ENCODE results near the gene HPS3. TPM values are rescaled to one million over a fixed set of nuclear protein-coding genes. Genes with fewer than 3 reads are reported as not detected.

HPS3 gene
- polyA plus RNA-seq, 1 of the 3 experiments (the other 2 are of a cell fraction) = 9.4 TPM

DNA sequence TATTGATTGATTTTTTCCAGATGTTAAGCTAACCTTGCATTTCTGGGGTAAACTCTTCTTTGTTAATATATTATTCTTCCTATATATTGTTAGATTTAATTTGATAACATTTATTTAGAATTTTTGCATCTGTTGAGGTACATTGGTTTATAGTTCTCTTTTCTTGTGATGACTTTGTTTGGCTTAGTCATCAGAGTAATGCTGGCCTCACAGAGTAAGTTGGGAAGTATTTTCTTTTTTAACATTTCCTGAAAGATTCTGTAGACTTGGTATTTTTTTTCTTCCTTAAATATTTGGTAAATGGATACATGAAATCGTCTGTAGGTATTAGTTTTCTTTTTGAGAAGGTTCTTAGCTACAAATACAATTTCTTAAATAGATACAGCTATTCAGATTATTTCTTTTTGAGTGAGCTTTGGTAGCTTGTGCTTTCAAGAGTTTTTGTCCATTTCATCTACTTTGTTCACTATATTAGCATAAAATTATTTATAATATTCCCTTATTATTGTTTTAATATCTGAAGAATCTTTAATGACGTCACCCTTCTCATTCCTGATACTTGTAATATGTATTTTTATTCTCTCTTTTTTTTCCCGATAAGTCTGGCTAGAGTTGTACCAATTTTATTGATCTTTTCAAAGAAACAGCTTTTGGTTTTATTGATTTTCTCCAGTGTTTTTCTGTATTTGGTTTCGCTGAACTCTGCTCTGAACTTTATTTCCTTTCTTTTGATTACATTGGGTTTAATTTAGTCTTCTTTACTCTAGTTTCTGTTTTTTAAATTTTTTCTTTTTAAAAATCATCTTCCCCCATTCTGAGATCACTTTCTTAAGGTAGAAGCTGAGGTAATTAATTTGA, 6.5 kb upstream of the HPS3 start:
- Histone ChIP-seq H4K20me1 (ENCODE audit: insufficient read depth) (no peaks in the 10 kb centered on the region), H2AFZ (ENCODE audit: low read depth) (no peak overlapping the region), H3K27ac (ENCODE audit: low read depth in 2 of 2, low read length in 1 of 2) (no peak overlapping the region), H3K9me3 (no peaks in the 10 kb centered on the region), H3K4me3 (ENCODE audit: low read depth in 2 of 2, low read length in 1 of 2) (no peak overlapping the region), H3K4me2 (no peak overlapping the region), H3K9me2 (no peaks in the 10 kb centered on the region), H3K36me3 (replicated peaks in 1 of 2; ENCODE audit: control insufficient read depth in 1 of 2, insufficient read depth in 2 of 2, low read length in 1 of 2) (no peaks in the 10 kb centered on the region), H3K9ac (no peak overlapping the region), H3K27me3 (ENCODE audit: insufficient read depth) (no peaks in the 10 kb centered on the region), H3K79me2 (ENCODE audit: insufficient read depth) (no peaks in the 10 kb centered on the region), H3K4me1 (ENCODE audit: control insufficient read depth in 1 of 2, insufficient read depth in 2 of 2, low read depth in 1 of 2, low read length in 1 of 2) (no peaks in the 10 kb centered on the region), H3F3A (replicated peaks; ENCODE audit: insufficient read depth) (peaks cover 3% of the 10 kb centered on the region)
- POLR2A ChIA-PET = no interaction called here
- 81% methylated on average over 4 of the region's 4 CpGs for WGBS (ENCODE audit: low lambda C conversion rate)
- TF ChIP-seq EZH2phosphoT487 (IDR thresholded peaks at IDR 0.05; ENCODE audit: borderline replicate concordance, low read depth) (no peak), FOSL2 (IDR thresholded peaks at IDR 0.05; ENCODE audit: borderline replicate concordance, low read depth) (no peak), JUND (IDR thresholded peaks at IDR 0.05) (no peak), CHD2 (IDR thresholded peaks at IDR 0.05; ENCODE audit: low read length, partially characterized antibody) (no peak), FOXJ3 (CRISPR knock-in tag; IDR thresholded peaks at IDR 0.05) (no peak), ELF1 (IDR thresholded peaks at IDR 0.05) (no peak), GABPA (IDR thresholded peaks at IDR 0.05; ENCODE audit: low read depth) (no peak), GATA2 (CRISPR knock-in tag; IDR thresholded peaks at IDR 0.05) (no peak), RFX5 (IDR thresholded peaks at IDR 0.05; ENCODE audit: low read length) (no peak), EP300 (IDR thresholded peaks at IDR 0.05; ENCODE audit: borderline replicate concordance in 1 of 2, low read depth in 1 of 2, low read length in 1 of 2) (no peak), RXRA (IDR thresholded peaks at IDR 0.05; ENCODE audit: borderline replicate concordance, low read depth) (no peak)
- TF ChIP-seq, protein P1, sequence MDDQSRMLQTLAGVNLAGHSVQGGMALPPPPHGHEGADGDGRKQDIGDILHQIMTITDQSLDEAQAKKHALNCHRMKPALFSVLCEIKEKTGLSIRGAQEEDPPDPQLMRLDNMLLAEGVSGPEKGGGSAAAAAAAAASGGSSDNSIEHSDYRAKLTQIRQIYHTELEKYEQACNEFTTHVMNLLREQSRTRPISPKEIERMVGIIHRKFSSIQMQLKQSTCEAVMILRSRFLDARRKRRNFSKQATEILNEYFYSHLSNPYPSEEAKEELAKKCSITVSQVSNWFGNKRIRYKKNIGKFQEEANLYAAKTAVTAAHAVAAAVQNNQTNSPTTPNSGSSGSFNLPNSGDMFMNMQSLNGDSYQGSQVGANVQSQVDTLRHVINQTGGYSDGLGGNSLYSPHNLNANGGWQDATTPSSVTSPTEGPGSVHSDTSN (IDR thresholded peaks at IDR 0.05) = no peak
- TF ChIP-seq, protein P2, sequence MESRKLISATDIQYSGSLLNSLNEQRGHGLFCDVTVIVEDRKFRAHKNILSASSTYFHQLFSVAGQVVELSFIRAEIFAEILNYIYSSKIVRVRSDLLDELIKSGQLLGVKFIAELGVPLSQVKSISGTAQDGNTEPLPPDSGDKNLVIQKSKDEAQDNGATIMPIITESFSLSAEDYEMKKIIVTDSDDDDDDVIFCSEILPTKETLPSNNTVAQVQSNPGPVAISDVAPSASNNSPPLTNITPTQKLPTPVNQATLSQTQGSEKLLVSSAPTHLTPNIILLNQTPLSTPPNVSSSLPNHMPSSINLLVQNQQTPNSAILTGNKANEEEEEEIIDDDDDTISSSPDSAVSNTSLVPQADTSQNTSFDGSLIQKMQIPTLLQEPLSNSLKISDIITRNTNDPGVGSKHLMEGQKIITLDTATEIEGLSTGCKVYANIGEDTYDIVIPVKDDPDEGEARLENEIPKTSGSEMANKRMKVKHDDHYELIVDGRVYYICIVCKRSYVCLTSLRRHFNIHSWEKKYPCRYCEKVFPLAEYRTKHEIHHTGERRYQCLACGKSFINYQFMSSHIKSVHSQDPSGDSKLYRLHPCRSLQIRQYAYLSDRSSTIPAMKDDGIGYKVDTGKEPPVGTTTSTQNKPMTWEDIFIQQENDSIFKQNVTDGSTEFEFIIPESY (IDR thresholded peaks at IDR 0.05; ENCODE audit: borderline replicate concordance, low read depth) = no peak
- CTCF ChIA-PET = interaction anchor here (0.7 to 8.2 kb wide), 3 partner anchors 150 to 342 kb away, joined by 4 to 126 read pairs (median 5); no protein-coding TSS in a partner anchor
- DNase-seq = no peak

DNA sequence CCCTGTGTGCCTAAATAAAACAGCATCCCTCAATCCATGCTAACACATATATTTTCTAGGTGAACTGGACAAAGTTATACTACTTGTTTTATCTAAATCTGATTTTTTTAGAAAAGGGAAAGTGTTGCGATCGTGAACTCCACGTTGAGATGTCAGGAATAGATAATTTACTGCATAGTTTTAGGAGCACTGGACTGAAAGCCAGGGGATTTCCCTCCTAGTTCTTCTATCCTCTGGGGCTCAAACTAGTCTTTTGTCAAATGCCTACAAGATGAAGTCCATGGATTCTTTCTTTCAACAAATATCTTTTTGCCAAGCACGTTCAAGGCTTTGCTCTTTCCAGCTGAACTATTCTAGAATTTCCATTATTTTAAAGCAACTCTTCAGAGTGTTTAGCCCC, 617 bp upstream of the HPS3 start:
- H3K9ac ChIP-seq = peak overlapping the region; percentile 46; the same call in 1 of the 2 replicates
- POLR2A ChIA-PET = no interaction called here
- TF ChIP-seq ELF1 (IDR thresholded peaks at IDR 0.05) (no peak), TCF12 (IDR thresholded peaks at IDR 0.05) (no peak), MEF2A (IDR thresholded peaks at IDR 0.05; ENCODE audit: borderline replicate concordance, low read depth) (no peak), YY1 (IDR thresholded peaks at IDR 0.05; ENCODE audit: low read depth) (no peak), EZH2phosphoT487 (IDR thresholded peaks at IDR 0.05; ENCODE audit: borderline replicate concordance, low read depth) (no peak), POLR2AphosphoS5 (IDR thresholded peaks at IDR 0.05; ENCODE audit: low read depth, low read length) (no peak), FOXM1 (IDR thresholded peaks at IDR 0.05; ENCODE audit: low read depth) (no peak), CHD2 (IDR thresholded peaks at IDR 0.05; ENCODE audit: low read length, partially characterized antibody) (no peak)
- TF ChIP-seq, protein P3, sequence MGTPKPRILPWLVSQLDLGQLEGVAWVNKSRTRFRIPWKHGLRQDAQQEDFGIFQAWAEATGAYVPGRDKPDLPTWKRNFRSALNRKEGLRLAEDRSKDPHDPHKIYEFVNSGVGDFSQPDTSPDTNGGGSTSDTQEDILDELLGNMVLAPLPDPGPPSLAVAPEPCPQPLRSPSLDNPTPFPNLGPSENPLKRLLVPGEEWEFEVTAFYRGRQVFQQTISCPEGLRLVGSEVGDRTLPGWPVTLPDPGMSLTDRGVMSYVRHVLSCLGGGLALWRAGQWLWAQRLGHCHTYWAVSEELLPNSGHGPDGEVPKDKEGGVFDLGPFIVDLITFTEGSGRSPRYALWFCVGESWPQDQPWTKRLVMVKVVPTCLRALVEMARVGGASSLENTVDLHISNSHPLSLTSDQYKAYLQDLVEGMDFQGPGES (IDR thresholded peaks at IDR 0.05; ENCODE audit: low read depth, low read length) = no peak
- TF ChIP-seq, protein P4, sequence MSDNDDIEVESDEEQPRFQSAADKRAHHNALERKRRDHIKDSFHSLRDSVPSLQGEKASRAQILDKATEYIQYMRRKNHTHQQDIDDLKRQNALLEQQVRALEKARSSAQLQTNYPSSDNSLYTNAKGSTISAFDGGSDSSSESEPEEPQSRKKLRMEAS (IDR thresholded peaks at IDR 0.05; ENCODE audit: low read depth) = no peak
- TF ChIP-seq, protein P5, sequence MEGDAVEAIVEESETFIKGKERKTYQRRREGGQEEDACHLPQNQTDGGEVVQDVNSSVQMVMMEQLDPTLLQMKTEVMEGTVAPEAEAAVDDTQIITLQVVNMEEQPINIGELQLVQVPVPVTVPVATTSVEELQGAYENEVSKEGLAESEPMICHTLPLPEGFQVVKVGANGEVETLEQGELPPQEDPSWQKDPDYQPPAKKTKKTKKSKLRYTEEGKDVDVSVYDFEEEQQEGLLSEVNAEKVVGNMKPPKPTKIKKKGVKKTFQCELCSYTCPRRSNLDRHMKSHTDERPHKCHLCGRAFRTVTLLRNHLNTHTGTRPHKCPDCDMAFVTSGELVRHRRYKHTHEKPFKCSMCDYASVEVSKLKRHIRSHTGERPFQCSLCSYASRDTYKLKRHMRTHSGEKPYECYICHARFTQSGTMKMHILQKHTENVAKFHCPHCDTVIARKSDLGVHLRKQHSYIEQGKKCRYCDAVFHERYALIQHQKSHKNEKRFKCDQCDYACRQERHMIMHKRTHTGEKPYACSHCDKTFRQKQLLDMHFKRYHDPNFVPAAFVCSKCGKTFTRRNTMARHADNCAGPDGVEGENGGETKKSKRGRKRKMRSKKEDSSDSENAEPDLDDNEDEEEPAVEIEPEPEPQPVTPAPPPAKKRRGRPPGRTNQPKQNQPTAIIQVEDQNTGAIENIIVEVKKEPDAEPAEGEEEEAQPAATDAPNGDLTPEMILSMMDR (IDR thresholded peaks at IDR 0.05) = no peak

More for the DNA sequence above, 617 bp upstream of the HPS3 start:
- Histone ChIP-seq H3K27me3 (ENCODE audit: insufficient read depth) (no peaks in the 10 kb centered on the region), H3K4me1 (ENCODE audit: control insufficient read depth in 1 of 2, insufficient read depth in 2 of 2, low read depth in 1 of 2, low read length in 1 of 2) (peaks cover 0 to 5% of the 10 kb centered on the region in 2 experiments; a peak in 1 of 4 replicates), H4K20me1 (ENCODE audit: insufficient read depth) (no peaks in the 10 kb centered on the region), H3K9me2 (no peaks in the 10 kb centered on the region), H3K4me2 (peak overlapping the region; percentile 73), H3K4me3 (ENCODE audit: low read depth in 2 of 2, low read length in 1 of 2) (peak overlapping the region; percentile 71 to 91), H3K79me2 (ENCODE audit: insufficient read depth) (peaks cover 33% of the 10 kb centered on the region; the same call in 1 of the 2 replicates), H3F3A (replicated peaks; ENCODE audit: insufficient read depth) (peaks cover 3% of the 10 kb centered on the region), H3K9me3 (no peaks in the 10 kb centered on the region), H2AFZ (ENCODE audit: low read depth) (peak overlapping the region; percentile 97), H3K36me3 (replicated peaks in 1 of 2; ENCODE audit: control insufficient read depth in 1 of 2, insufficient read depth in 2 of 2, low read length in 1 of 2) (peaks cover 0 to 4% of the 10 kb centered on the region in 2 experiments), H3K27ac (ENCODE audit: low read depth in 2 of 2, low read length in 1 of 2) (peak overlapping the region; percentile 54 to 83)
- CTCF ChIA-PET = interaction anchor here (0.6 to 3.0 kb wide), 6 partner anchors 9 to 190 kb away, joined by 3 to 24 read pairs (median 3); no protein-coding TSS in a partner anchor
- DNase-seq = no peak
- WGBS (ENCODE audit: low lambda C conversion rate) = 38% methylated on average over 4 of the region's 4 CpGs

All from SK-N-SH (cell line).